ENCODE data around the gene TLE6.
"Not testable (repeated sequence)": the region's sequence is repeated elsewhere in the genome, so short reads cannot be mapped to it uniquely, and the experiment has no call there.

Gene TLE6

DNA sequence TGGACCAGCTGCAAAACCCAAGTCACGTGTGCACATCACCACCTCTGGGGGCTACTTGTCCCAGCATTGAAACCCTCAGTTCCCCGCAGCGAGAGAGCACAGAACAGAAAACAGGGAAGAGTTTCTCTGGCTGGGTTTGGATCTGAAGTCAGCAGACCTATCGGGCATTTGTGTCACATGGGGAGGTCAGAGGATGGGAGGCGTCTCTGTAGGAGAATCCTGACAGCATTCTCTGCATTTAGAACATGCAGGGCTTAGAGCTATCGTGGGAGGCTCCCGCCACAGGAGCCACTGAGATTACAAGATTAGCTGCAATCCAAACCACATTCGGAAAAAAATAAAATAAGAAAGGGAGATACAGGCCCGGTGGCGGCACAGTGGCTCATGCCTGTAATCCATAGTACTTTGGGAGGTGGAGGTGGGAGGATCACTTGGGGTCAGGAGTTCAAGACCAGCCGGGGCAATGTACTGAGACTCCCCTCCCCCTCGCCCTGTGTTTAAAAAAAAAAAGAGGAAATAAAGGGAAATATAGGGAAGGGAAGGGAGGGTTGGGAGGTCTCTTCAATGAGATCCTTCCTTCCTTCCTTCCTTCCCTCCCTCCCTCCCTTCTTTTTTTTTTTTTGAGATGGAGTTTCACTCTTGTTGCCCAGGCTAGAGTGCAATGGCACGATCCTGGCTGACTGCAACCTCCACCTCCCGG is 2.9 kb upstream of the TLE6 start:
- no peak for DNase-seq

DNA sequence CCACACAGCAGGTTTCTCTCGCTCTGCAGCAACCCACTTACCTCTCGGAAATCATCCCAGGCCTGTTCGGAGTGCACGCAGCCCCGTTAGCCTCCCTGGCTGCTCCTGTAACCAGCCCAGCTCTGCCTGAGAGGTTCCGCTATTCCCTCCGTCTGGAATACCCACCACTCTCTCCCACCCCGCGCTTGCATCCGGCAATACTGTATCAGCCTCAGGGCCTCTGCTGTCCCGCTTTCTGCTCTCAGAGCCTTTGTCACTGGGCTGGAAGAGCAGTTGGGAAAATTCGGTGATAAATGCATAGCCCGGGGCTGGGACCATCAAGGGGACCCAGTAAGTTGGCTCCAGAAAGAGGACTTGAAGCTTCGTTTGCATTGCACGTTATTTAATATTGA is 759 bp upstream of the TLE6 start:
- no peak for DNase-seq

DNA sequence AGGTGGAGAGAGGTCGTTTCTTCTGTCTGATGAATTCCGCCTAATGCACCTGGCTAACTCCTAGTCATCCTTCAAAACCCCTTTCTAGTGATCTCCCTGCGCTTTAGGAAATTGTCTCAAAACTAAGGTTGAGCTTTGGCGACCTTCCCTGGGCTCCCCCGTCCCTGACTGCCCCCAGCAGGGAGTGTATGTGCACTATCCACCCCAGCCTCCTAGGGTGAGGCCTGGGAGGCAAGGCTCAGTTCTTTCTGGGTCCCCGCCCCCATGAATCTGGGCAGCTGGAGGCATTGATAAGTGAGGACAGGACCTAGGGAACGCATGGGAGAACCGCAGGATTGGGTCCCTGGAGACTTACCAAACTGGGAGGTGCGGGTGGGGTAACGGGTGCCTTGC is 378 bp downstream of the TLE6 start:
- DNase-seq = no peak

DNA sequence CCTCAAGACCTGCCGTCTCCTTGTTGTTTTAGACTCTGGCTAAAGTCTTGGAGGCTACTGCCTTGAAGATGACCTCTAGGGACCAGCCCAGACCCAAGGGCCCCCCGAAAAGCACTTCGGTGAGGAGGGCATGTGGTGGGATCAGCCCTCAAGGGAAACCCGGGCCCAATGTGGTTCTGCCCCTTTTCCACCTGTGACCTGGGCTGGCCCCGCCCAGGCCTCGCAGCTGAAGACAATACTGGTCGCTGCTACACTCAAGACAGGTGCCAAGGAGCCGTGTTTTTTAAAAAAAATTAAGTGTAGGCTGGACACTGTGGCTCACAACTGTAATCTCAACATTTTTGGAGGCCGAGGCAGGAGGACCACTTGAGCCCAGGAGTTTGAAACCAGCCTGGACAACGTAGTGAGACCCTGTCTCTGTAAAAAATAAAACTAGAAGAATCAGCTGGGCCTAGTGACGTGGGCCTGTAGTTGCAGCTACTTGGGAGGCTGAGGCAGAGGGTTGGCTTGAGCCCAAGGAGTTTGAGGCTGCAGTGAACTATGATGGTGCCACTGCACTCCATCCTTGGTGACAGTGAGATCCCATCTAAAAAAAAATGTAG is 903 bp downstream of the TLE6 start:
- no peak for DNase-seq

DNA sequence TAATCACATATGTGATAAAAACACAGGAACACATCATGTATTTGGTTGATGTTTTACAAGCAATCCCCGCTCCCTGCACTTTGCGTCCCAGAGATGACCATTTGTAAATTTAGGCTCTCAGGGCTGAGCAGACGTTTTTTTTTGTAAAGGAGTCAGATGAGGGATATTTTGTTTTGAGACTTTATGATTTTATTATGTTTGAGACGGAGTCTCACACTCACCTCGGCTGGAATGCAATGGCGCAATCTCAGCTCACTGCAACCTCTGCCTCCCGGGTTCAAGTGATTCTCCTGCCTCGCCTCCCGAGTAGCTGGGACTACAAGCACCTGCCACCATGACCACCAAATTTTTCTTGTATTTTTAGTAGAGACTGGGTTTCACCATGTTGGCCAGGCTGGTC is 1.4 kb downstream of the TLE6 start:
- DNase-seq = no peak

DNA sequence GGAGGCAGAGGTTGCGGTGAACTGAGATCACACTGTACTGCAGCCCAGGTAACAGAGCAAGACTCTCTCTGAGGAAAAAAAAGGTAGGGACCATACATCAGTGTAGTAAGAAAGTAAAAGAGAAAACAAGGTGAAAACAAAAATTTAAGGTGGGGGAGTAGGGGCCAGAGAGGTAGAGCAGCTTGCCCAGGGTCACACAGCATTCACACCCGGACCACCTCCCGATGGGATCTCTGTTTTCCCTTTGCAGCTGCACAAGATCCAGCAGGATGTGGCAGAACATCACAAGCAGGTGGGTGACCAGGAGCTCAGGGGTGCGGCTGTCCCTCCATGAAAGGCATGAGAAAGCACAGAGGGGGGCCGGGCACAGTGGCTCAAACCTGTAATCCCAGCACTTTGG is 4.5 kb downstream of the TLE6 start:
- DNase-seq = no peak

DNA sequence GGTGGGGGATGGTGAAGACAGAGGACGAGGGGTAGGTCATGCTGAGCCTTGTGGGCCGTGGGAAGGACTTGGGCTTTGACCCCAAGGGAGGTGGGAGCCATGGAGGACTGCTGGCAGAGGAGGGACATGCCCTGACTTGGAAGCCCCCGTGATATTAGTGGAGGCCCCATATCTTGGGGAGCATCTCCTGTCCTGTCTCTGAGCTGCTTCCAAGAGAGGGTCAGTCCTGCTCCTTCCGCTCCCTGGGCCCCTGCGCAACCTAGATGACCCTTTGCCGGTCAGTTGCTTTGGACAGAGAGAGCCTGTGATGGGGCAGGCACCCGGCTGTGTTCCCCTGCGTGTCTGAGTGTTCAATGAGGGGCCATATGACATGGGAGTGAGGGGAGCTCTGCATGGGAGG is 5.2 kb downstream of the TLE6 start:
- no peak for DNase-seq

DNA sequence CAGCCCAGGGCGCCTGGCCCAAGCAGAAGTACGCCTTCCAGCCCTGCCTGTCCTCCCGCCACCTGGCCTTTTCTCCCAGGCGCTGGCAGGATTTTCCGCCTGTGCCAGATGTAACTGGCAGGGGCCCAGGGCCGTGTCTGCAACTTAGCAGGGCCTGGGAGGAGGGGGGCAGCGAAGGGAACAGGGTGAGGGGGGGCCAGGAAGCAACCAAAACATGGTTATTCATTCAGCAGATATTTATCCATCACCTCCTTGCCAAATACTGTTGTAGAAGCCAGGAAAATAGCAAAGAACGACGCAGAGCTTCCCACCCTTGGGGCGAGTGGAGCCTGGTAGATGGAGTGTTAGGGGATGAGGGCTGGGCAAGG is 5.6 kb downstream of the TLE6 start:
- peak; percentile 95 for DNase-seq

DNA sequence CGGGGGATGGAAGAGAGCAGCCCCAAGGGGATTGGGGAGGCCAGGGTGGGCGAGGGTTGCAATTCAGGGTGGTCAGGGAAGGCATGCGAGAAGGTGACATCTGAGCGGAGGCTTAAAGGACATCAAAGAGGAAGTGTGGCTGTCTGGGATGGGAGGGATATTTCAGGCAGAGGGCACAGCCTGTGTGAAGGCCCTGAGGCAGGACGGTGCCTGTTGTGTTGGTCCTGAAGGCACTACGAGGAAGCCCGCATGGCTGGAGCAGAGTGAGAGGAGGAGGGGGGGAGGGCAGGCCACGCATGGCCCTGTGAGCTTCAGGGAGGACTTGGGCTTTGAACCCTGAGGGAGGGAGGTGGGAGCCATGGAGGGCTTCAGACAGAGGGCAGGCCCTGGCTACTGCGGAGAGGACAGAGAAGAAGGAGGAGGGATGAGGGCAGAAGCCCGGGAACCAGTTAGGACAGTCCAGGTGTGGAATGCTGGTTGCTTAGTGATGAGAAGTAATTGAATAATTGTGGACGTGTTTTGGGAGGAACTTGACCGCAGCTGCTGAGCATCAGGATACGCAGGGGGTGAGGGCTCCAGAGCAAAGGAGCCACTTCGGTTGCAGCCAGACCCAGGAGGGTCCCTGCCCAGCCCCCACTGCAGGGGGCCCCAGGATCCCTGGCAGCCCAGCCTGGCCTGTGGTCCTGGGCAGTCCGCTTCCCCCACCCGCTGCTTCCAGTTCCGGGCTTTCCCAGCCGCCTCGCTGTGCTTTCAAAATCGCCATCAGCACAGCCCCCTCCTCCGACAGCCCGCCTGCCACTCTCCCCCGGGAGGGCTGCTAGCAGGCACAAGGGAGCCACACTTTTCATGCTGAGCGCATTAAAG is 6.2 kb downstream of the TLE6 start:
- peak; percentile 95 for DNase-seq

DNA sequence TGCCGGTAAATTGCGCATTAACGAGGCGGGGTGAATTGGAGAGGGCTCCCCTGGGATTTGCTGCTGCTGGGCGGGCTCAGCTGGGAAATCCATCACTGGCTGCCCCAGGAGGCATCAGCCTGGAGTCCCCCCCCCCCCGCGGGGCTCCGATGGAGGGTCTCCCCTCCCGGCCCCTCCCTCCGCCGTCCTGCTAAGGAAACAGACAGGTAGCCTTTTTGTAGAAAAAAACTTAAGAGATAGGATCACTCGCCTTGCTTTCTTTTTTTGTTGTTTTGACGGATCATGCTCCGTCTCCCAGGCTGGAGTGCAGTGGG is 6.8 kb downstream of the TLE6 start:
- DNase-seq = no peak

DNA sequence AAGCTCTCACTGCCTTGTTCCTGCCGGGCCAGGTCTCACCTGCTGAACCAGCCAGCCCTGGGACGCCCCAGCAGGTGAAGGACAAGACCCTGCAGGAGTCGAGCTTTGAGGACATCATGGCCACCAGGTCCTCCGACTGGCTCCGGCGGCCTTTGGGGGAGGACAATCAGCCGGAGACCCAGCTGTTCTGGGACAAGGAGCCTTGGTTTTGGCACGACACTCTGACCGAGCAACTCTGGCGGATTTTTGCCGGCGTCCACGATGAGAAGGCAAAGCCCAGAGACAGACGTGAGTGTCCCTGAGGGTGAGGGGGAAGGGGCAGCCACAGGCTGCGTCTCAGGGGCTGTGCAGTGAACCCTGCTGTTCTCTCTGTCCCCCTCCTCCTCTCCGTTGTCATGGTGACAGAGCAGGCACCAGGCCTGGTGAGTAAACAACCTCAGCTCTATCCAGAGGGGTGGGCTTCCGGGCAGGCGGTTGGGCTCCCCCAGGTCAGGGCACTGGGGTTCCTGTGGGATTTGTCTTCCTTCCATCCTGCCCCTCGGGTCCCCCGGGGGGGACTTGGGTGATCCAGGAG is 9.7 kb downstream of the TLE6 start:
- no peak for DNase-seq

DNA sequence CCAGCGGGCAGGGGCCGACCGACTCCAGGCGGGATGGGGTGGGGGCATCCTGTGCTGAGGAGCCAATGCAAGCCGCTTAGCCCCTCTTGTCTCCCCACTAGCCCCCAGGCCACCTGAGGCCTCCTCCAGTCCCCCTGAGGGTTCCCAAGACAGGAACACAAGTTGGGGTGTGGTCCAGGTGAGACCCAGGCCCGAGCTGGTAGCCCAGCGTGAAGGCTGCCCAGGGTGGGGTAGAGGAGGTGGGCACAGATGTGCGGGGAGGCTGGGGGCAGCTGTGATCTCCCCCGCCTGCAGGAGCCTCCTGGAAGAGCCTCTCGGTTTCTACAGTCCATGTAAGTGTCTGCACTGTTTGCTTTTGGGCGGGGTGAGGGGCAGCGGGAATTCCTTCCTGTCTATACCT is 10.4 kb downstream of the TLE6 start:
- no peak for DNase-seq

DNA sequence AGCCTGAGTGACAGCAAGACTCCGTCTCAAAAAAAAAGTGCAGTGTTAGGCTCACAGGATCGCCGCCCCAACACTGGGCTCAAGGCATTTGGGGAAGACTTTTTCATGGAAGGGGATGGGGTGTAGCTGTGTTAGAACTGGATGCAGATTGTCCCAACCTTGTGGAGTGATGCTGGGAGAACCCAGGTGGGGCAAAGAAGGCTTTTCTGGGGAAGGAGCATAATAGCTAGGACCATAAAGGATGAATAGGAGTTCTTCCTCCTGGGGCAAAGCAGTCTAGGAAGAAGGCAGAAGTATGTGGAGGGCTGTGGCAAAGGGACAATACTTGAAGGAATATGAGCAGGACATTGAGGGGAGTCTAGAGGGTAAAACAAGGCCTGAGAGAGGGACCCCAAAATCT is 11.2 kb downstream of the TLE6 start:
- no peak for DNase-seq

DNA sequence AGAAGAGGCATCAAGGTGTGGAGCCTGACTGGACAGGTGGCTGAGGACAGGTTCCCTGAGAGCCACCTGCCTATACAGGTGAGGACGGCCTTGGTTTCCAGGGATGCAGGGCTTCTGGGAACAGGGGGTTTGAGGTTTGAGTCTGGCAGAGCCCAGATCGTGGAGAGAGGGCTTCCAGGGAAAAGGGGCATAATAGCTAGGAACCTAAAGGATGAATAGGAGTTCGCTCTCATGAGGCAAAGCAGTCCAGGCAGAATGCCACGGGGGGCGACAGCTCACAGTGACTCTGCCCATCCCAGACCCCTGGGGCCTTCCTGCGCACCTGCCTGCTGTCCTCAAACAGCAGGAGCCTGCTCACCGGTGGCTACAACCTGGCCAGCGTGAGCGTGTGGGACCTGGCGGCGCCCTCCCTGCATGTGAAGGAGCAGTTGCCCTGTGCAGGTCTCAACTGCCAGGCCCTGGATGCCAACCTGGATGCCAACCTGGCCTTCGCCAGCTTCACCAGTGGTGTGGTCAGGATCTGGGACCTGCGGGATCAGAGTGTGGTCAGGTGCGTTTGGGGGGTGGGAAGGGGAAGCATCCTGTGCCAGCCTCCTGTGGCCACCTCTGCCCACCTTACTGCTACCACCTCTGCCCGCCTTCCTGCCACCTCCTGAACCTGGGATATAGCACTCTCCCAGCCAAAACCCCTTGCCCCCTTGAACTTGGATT is 12.0 kb downstream of the TLE6 start:
- no peak for DNase-seq

DNA sequence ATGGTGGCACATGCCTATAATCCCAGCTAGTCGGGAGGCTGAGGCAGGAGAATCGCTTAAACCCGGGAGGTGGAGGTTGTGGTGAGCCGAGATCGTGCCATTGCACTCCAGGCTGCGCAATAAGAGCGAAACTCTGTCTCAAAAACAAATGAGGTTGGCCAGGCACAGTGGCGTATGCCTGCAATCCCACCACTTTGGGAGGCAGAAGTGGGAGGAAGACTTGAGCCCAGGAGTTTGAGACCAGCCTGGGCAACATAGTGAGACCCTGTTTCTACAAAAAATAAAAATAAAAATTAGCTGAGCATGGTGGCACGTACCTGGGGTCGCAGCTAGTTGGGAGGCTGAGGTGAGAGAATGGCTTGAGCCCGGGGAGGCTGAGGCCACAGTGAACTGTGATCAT is 15.0 kb downstream of the TLE6 start:
- not testable (repeated sequence) for DNase-seq

DNA sequence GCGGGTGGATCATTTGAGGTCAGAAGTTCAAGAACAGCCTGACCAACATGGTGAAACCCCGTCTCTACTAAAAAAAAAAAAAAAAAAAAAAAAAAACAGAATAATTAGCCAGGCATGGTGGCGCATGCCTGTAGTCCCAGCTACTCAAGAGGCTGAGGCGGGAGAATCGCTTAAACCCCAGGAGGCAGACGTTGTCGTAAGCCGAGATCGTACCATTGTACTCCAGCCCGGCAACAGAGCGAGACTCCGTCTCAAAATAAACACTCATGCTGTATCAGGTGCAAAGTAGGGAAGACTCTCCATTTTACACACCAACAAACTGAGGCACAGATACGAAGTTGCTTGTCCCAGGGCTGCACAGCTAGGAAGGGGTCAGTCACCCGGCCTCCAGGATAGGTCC is 15.6 kb downstream of the TLE6 start:
- no peak for DNase-seq

DNA sequence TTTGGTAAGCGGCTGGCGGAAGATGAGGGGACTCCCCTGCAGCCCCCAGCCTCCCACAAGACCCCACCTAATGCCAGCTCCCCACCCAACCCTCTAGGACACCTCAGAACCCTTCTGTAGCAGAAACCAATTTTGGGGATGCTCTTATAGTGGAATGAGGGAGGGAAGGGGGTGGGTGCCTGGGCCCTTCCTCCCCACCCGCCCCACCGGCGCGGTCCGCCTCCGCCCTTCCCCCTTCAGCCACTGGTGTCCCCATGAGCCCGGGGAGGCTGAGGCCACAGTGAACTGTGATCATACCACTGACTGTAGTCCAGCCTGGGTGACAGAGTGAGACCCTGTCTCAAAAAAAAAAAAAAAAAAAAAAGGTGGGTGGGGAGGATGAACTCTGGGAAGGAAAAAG is 16.2 kb downstream of the TLE6 start:
- no peak for DNase-seq

DNA sequence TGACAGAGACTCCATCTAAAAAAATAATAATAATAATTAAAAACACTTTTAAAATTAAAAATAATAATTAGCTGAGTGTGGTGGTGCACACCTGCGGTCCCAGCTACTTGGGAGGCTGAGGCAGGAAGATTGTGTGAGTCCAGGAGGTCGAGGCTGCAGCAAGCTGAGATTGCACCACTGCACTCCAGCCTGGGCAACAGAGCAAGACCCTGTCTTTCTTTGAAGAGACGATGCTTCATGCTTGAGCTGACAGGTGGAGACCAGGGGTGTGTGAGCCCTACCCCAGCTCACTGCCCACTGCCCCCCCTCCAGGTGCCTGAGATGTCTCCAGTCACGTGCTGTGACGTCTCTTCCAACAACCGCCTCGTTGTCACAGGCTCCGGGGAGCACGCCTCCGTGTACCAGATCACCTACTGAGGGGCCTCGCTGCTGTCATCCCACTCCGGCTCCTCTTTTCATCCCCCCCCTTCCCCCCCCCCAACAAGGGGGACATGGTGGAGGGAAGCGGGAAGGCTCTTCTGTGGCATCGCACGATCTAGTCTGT is 17.3 kb downstream of the TLE6 start:
- DNase-seq = no peak

DNA sequence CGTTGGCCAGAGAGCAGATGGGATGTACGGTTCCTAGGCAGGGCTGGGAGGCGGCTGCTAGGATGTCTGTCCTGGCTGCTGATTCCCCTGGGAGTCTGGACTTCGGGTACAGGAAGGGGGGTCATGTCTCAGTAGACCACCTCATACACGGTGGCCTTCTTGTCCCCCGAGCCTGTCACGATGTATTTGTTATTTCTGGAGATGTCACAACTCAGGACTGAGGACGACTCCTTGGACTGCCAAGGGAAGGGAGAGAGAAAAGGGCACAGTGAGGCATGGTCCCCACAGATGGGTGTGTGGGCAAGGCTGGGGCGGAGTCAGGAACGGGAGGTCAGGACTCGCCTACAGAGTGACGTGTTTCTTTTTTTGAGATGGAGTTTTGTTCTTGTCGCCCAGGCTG is 20.4 kb downstream of the TLE6 start:
- DNase-seq = no peak

DNA sequence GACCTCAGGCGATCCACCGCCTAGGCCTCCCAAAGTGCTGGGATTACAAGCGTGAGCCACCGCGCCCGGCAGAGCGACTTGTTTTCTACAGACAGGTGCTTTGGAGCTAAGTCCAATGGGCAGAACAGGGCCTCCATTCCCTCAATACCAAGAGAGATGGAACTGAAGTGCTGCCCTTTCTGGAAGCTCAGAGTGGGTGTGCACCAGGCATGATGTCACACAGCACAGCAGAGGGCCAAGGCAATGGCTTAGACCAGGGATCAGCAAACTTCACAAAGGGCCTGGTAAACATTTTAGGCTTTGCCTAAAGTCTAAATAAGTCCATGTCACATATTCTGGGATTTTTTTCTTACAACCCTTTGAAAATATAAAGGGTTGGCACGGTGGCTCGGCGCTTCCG is 21.3 kb downstream of the TLE6 start:
- DNase-seq = no peak

DNA sequence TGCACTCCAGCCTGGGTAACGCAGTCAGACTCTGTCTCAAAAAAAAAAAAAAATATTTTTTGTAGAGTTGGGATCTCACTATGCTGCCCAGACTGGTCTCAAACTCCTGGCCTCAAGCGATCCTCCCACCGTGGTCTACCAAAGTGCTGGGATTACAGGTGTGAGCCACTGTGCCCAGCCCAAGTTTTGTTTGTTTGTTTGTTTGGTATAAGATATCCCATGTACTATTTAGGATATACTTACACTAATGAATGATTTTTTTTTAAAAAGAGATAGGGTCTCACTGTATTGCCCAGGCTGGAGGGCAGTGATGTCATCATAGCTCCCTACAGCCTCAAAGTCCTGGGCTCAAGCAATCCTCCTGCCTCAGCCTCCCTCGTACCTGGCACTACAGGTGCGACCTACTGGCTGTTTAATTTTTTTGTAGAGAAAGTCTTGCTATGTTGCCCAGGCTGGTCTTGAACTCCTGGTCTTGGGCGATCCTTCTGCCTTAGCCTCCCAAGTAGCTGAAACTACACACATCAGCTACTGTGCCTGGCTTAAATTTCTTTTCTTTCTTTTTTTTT is 24.0 kb downstream of the TLE6 start:
- DNase-seq = no peak

DNA sequence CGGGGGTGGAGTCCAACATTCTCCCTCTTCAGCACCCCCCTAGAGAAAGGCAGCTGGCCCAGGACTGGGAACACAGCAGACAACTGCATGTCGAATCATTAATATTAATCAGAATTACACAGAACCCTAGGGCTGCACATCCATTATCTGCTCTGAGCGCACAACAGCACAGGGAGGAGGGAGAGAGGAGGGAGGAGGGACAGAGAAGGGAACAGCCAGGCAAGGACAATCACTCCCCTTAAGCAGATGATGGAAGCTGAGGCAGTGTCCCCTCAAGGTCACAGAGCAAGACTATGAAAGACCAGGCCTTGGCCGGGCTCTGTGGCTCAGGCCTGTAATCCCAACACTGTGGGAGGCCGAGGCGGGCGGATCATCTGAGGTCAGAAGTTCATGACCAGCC is 25.7 kb downstream of the TLE6 start:
- no peak for DNase-seq

DNA sequence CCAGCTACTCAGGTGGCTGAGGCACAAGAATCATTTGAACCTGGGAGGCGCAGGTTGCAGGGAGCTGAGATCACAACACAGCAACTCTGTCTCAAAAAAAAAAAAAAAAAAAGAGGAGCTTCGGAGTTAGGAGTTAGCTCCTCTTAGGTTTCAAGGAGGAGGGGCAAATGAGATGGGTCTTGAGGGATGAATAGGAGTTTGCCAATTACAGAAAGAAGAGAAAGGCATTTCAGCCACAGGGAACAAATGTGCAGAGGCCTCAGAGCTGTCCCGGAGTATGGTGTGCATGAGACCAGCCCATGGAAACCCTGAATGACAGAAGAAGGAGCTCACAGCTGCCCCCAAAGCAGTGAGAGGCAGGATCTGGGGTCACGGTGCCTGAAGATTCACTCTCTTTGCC is 27.2 kb downstream of the TLE6 start:
- DNase-seq = no peak
